ENCODE data around the gene TDRD9.

The TDRD9 gene

DNA sequence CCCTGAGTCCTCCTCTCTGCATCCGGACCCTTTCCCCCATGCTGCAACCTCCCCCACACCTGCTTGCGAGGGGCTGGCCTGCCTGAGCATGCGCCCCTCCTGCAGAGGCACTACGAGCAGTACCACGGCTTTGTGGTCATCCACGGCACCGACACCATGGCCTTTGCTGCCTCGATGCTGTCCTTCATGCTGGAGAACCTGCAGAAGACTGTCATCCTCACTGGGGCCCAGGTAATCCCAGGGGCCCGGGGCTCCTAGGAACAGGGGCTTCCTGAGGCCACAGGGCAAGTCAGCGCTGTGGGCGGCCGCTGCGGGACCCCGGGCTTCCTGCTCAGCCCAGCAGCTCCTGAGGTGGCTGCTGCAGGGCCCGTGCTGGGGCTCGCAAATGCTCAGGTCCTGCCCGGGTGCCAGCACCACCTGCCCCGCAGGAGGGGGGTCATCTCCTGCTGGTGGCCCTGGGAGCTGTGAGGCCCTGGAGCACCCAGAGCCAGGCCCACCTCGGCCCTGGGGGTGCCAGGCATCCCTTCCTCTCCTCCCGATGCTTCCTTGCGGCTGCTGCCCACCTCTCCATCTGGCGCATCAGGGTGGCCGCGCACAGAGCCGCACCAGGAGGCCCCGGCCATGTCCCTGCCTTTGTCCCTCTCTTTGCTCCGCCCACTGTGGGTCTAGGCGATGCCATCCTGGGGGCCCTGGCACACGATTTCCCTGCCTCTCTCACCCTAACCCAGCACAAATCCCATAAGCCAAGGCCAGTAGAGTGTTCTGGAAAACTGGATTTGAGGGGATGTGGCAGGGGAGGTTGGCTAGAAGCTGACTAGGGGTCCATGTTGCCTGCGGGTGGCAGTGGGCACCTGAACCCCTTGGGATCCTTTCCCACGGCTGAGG is 167.4 kb downstream of the TDRD9 start:
- DNase-seq: no peak

DNA sequence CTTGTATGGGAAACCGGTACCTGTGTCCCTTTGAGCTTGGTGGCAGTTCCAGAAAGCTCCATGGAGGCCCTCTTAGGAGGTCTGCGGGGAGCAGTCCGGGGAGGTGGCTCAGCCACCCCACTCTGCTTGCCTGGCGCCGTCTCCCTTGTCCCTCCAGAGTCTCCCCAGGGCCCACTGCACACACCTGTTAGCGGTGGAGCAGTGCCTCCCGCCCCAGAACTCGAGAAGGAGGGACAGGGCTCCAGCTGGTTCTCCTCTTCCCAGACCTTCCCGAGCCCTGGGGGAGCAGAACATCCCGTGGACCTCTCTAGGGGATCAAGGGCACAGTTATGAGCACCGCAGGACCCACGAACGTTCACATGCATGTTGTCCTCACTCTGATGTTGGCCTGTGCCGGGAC is 168.1 kb downstream of the TDRD9 start:
- DNase-seq: no peak

DNA sequence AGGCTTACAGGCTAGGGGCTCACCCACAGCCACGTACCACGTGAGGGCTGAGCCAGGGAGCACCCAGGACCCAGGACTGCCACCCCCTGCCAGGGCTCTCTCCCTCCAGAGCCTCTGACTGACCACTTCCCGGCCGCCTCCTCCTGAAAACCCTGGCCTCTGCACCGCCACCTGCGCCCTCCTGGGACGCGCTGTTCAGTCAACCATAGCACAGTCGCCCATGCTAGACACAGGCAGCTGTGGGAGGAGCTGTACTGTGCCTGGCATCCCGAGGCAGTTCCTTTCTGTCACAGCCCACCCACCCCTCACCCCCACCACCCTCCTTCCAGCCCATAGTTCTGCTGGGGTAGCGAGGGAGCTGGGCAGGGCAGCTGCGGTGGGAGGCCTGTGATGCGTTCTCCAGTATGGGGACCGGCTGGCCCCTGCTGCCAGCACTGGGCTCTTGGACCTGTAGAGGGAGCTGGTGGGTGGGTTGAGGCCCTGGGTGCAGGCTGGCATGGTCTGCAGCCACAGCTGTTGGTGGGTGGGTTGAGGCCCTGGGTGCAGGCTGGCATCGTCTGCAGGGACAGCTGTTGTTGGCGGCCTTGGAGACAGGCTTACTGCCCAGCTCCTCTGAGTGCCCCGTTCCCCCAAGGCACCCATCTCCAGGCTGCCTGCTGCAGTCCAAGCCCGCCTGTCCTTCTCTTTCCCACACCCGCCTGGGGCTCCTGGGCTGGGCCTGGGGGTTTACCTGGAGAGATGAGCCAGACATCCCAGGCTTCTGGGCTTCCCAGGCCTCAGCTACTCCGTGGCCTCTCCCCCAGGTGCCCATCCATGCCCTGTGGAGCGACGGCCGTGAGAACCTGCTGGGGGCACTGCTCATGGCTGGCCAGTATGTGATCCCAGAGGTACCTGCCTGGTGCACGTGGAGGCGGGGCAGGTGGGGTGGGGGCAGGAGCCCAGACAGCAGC is 168.8 kb downstream of the TDRD9 start:
- DNase-seq: no peak

DNA sequence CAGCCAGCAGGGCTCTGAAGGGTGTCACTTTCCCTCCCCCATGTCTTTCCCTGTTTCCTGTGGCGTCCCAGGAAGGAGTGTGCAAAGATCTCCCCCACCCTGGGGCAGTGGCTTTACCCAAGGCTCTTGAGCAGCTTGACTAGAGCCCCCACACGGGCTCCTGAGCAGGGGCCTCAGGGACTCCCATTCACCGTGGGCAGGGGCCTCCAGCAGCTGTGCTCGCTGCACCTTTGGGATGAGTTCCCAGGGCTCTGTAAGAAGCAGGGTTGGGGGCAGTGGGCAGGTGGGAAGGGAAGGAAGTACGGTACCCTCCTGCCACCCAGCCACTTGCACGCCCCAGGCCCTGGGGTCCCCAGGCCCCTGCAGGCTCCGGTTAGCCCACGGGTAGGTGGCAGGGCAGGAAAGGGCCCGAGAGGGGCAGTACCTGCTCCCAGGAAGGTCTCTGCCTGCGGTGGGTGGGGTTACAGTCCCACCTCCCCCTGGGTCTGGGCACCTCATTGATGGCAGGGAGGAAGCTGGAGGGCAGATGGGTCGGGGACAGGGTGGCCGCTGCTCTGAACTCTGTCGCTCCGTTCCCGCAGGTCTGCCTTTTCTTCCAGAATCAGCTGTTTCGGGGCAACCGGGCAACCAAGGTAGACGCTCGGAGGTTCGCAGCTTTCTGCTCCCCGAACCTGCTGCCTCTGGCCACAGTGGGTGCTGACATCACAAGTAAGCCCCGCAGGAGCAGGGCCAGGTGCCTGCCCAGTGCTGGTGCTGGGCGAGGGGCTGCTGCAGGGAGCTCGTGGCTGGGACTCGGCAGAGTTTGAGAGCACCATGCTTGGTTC is 170.2 kb downstream of the TDRD9 start:
- DNase-seq: no peak

DNA sequence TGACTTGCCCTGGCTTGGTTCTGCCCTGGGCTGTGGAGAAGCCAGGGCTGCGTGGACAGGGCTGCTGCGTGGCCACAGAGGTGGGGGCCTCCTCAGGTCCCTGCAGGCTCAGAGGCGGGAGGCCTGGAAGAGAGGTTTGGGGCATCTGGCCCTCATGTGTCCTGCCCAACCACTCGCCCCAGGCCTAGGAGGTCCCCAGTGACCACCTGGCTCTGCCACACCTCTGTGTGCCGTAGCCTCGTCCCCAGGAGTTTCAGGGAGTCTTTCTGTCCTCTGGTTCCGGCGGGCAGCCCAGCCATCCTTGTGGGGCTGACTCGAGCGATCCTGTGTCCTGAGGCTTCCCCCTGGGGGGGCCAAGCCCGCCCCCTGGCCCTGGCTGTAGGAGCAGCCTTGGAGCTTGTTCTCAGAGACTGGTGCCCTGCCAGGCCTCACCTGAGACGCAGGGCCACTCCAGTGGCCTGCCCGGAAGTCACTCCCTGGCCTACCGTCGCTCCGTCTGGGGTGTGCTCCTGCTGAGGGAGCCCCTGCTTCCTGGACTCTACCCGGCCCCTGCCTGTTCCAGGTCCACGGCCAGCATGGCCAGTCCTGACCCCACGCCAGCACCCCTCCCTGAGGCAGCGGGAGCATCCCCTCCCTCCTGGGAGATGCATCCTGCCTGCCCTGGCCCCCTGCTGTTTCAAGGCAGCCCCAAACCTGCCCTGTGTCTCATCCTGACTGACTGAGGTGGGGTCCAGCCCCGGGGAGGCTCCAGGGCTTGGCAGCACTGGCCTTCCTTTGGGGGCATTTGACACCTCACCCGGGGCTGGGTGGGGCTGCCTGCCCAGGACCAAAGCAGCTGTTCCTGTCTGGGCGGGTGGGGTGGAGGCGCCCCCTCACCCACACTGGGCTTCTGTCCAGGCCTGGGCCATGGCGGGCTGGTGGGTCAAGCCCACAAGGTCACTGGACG is 171.1 kb downstream of the TDRD9 start:
- no peak for DNase-seq

DNA sequence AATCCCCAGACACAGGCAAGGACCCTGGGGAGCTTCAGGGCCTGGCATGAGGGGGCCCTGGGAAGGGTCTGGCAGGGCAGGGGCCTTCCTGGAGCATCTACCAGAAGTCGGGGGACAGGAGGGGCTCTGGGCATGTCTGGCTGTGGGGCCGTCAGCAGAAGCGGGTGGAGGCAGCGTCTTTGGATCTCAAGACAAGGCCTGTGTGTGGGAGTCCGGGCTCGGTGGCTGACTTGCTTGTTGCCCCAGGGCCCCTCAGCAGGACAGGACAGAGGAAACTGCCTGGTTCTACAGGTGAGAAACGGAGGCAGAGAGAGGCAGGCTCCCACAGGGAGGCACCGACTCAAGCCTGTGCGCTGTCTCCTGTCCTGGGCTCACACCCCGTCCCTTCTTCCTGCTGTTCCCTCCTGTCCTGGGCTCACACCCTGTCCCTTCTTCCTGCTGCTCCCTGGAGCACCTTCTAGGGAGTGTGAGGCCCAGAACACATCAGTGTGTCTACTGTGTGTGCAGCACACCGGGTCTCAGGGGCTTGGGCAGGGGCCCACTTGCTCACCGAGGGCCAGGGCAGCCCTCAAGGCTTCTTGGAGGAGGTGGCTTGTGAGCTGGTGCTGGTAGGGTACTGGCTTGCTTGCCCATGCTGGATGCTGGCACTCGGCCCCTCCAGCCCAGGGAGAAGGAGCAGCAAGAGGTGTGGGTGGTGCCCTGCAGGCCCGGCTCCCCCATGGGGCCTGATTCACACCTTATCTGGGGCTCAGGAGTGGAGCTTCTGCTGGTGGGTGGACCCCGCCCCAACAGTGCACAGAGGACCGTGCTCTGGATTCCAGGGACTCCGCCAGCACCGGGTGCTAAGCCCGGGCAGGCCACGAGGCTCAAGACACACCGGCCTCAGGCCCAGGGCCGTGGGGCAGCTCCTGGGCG is 172.2 kb downstream of the TDRD9 start:
- no peak for DNase-seq

DNA sequence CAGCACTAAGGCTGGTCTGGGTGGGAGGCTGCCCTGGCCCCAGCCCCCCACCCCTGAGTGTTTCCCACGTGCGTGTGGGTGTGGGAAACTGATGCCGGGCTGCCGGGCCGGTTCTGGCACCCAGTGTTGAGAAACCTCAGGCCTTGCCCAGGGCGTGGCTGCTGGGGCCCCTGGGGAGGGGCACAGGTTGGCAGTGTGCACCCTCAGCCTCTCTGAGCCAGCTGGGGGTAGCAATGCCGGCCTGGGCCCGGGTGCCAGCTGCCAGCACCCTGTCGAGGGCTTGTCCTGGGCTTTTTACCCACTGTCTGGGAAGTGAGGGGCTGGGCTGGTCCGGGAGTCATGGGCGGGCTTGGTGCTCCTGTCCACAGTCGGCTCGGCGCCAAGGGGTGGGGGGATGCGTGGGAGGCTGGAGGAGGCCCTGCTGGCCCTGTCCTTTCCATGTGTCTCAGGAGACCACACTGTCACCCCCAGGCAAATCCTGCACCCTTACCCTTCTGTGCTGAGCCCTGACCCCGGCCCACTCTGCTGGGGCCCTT is 172.9 kb downstream of the TDRD9 start:
- no peak for DNase-seq

DNA sequence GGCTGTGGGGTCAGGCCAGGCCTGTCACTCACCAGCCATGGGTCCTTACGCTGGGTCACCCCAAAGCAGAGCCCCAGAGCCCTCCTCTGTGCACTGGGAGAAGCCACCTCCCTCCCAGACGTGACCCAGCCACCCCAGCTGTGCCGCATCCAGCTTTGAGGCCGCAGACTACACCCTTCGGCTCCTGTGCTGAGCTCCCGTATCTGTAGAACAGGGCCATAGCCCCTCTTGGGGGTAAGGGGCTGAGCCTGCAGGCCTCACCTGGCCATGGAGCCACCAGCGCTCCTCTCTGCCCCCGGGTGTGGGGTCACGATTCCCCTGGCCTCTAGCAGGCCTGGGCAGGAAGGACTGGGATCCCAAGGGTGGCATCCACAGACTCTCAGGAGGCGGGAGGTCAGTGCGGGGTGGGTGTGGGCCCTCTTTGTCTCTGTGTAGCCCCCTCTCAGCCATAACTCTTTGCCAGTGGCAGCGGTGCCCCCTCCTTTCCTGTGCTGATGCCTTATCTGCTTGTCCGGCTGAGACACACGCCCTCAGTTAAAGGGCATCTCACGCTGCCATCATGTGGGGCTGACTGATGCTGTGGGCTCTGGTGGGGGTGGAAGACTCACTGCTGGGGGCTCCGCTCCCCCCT is 173.5 kb downstream of the TDRD9 start:
- DNase-seq: no peak

Data from NCI-H1105 treated with DMSO at 0.1 percent for 48 hours (cell line).